Inflammatory macrophage treated with lipopolysaccharide for 1 hour (primary cell): Measurements from ENCODE around the gene GIGYF1.
A peak's percentile ranks its signal among the peaks of the same experiment; 100 is the strongest.

Experiments
- DNase-seq, 2 donors: peaks; one replicate each; pipeline ENCODE4 v3.0.0-alpha.2; 2020 to 2022

Gene GIGYF1

GRCh38 chr7:100683659-100684533 lies 10.2 kb downstream of the GIGYF1 start:
- no peak for DNase-seq

- DNase-seq, result no peak
Observed at GRCh38 chr7:100682991-100683658, 10.9 kb downstream of the GIGYF1 start.

- no peak for DNase-seq
Observed at GRCh38 chr7:100682228-100682741, 11.8 kb downstream of the GIGYF1 start.

- DNase-seq, result no peak
Observed at GRCh38 chr7:100681491-100682227, 12.4 kb downstream of the GIGYF1 start.

GRCh38 chr7:100680576-100681271 lies 13.3 kb downstream of the GIGYF1 start:
- DNase-seq, result no peak

GRCh38 chr7:100679927-100680575 lies 14.0 kb downstream of the GIGYF1 start:
- peak; percentile 37 to 67 for DNase-seq

GRCh38 chr7:100679129-100679926 lies 14.7 kb downstream of the GIGYF1 start:
- DNase-seq, result no peak

- DNase-seq, result no peak
Observed at GRCh38 chr7:100678291-100678984, 15.6 kb downstream of the GIGYF1 start.

- no peak for DNase-seq
Observed at GRCh38 chr7:100677308-100678267, 16.5 kb downstream of the GIGYF1 start.

- DNase-seq, result no peak
Observed at GRCh38 chr7:100676501-100677306, 17.3 kb downstream of the GIGYF1 start.

GRCh38 chr7:100675581-100676350 lies 18.3 kb downstream of the GIGYF1 start:
- DNase-seq, result peak; percentile 58 to 68

- DNase-seq, result no peak
Observed at GRCh38 chr7:100675105-100675451, 19.0 kb downstream of the GIGYF1 start.

- peak; percentile 24 to 51 for DNase-seq
Observed at GRCh38 chr7:100674411-100675104, 19.5 kb downstream of the GIGYF1 start.

- peak; percentile 34 to 44 for DNase-seq
Observed at GRCh38 chr7:100673942-100674410, 20.1 kb downstream of the GIGYF1 start.

- DNase-seq, result peak; percentile 97 to 100
Observed at GRCh38 chr7:100673302-100673941, 20.6 kb downstream of the GIGYF1 start, which contains the start of gene GNB2. Gene GNB2 (plus strand): TSS chr7:100673740. CDS start chr7:100676266, 2,526 bp downstream.
